T follicular helper cell (primary cell): Measurements from ENCODE around the gene OR2T11.
"Not testable (repeated sequence)": the region's sequence is repeated elsewhere in the genome, so short reads cannot be mapped to it uniquely, and the experiment has no call there.

Experiments used
- DNase-seq: peaks from one replicate; pipeline ENCODE4 v3.0.0-alpha.2; 2020; ENCODE audit warnings: low read depth

The OR2T11 gene

GRCh38 chr1:248618878-248619277 is 16.0 kb downstream of the OR2T11 start:
- peak; percentile 13 for DNase-seq

- no peak for DNase-seq
Measured at GRCh38 chr1:248618119-248618518, 16.8 kb downstream of the OR2T11 start.

- no peak for DNase-seq
Measured at GRCh38 chr1:248613742-248614141, 21.1 kb downstream of the OR2T11 start.

- DNase-seq: no peak
Measured at GRCh38 chr1:248611883-248612414, 22.9 kb downstream of the OR2T11 start.

GRCh38 chr1:248610301-248610700 is 24.6 kb downstream of the OR2T11 start:
- no peak for DNase-seq

GRCh38 chr1:248599396-248599795 is 35.5 kb downstream of the OR2T11 start:
- no peak for DNase-seq

- DNase-seq: no peak
Measured at GRCh38 chr1:248597589-248597988, 37.3 kb downstream of the OR2T11 start, which contains the start of gene OR2T10. OR2T10 (minus strand) TSS chr1:248597700; CDS start chr1:248593768, 3,932 bp downstream.

GRCh38 chr1:248596615-248597014 is 38.3 kb downstream of the OR2T11 start:
- DNase-seq: no peak

GRCh38 chr1:248593226-248593625 is 41.7 kb downstream of the OR2T11 start:
- DNase-seq: no peak

GRCh38 chr1:248592655-248593054 is 42.2 kb downstream of the OR2T11 start:
- no peak for DNase-seq

- no peak for DNase-seq
Measured at GRCh38 chr1:248590055-248590454, 44.8 kb downstream of the OR2T11 start.

GRCh38 chr1:248589334-248589733 is 45.6 kb downstream of the OR2T11 start:
- no peak for DNase-seq

GRCh38 chr1:248585266-248585665 is 49.6 kb downstream of the OR2T11 start:
- no peak for DNase-seq

- no peak for DNase-seq
Measured at GRCh38 chr1:248576260-248576980, 58.5 kb downstream of the OR2T11 start.

- not testable (repeated sequence) for DNase-seq
Measured at GRCh38 chr1:248574657-248575056, 60.2 kb downstream of the OR2T11 start, which contains the start of gene OR2T34. OR2T34 (minus strand) TSS chr1:248574757; CDS start chr1:248574757, 0 bp downstream.

GRCh38 chr1:248573856-248574255 is 61.0 kb downstream of the OR2T11 start:
- DNase-seq: not testable (repeated sequence)
